HuH-7 (cell line): ENCODE measurements around the gene SSUH2.
"Not testable (repeated sequence)": the region's sequence is repeated elsewhere in the genome, so short reads cannot be mapped to it uniquely, and the experiment has no call there.

Experiments
- DNase-seq: peaks from one replicate; pipeline ENCODE4 v3.0.0; 2011; ENCODE audit warnings: low spot score

SSUH2 gene

GRCh38 chr3:8644748-8645390, at the start of gene SSUH2:
Gene SSUH2, minus strand, starts transcription at chr3:8644798. Its CDS starts 40 bp downstream, at chr3:8644758.
- DNase-seq, result no peak

GRCh38 chr3:8691295-8691694, 46.7 kb upstream of the SSUH2 start:
- DNase-seq, result not testable (repeated sequence)

- not testable (repeated sequence) for DNase-seq
Observed at GRCh38 chr3:8684992-8685391, 40.4 kb upstream of the SSUH2 start.

- not testable (repeated sequence) for DNase-seq
Observed at GRCh38 chr3:8682850-8683574, 38.4 kb upstream of the SSUH2 start.

GRCh38 chr3:8681881-8682538, 37.4 kb upstream of the SSUH2 start:
- not testable (repeated sequence) for DNase-seq

- DNase-seq, result no peak
Observed at GRCh38 chr3:8681349-8681748, 36.8 kb upstream of the SSUH2 start.

- not testable (repeated sequence) for DNase-seq
Observed at GRCh38 chr3:8679817-8680553, 35.4 kb upstream of the SSUH2 start.

GRCh38 chr3:8678751-8679150, 34.2 kb upstream of the SSUH2 start:
- no peak for DNase-seq

GRCh38 chr3:8677258-8677657, 32.7 kb upstream of the SSUH2 start:
- not testable (repeated sequence) for DNase-seq

- not testable (repeated sequence) for DNase-seq
Observed at GRCh38 chr3:8675591-8675990, 31.0 kb upstream of the SSUH2 start.

- DNase-seq, result no peak
Observed at GRCh38 chr3:8673083-8673737, 28.6 kb upstream of the SSUH2 start.

- DNase-seq, result no peak
Observed at GRCh38 chr3:8669019-8669418, 24.4 kb upstream of the SSUH2 start.

- no peak for DNase-seq
Observed at GRCh38 chr3:8668216-8668615, 23.6 kb upstream of the SSUH2 start.

- DNase-seq, result no peak
Observed at GRCh38 chr3:8667463-8668091, 23.0 kb upstream of the SSUH2 start.

- no peak for DNase-seq
Observed at GRCh38 chr3:8665407-8665896, 20.9 kb upstream of the SSUH2 start.

GRCh38 chr3:8663177-8664061, 18.8 kb upstream of the SSUH2 start:
- peak; percentile 95 for DNase-seq

GRCh38 chr3:8662594-8662993, 18.0 kb upstream of the SSUH2 start:
- DNase-seq, result no peak

GRCh38 chr3:8660175-8661118, 15.8 kb upstream of the SSUH2 start:
- DNase-seq, result no peak

- no peak for DNase-seq
Observed at GRCh38 chr3:8659242-8659641, 14.6 kb upstream of the SSUH2 start.
